ENCODE results near the gene FGR.

FGR gene

DNA sequence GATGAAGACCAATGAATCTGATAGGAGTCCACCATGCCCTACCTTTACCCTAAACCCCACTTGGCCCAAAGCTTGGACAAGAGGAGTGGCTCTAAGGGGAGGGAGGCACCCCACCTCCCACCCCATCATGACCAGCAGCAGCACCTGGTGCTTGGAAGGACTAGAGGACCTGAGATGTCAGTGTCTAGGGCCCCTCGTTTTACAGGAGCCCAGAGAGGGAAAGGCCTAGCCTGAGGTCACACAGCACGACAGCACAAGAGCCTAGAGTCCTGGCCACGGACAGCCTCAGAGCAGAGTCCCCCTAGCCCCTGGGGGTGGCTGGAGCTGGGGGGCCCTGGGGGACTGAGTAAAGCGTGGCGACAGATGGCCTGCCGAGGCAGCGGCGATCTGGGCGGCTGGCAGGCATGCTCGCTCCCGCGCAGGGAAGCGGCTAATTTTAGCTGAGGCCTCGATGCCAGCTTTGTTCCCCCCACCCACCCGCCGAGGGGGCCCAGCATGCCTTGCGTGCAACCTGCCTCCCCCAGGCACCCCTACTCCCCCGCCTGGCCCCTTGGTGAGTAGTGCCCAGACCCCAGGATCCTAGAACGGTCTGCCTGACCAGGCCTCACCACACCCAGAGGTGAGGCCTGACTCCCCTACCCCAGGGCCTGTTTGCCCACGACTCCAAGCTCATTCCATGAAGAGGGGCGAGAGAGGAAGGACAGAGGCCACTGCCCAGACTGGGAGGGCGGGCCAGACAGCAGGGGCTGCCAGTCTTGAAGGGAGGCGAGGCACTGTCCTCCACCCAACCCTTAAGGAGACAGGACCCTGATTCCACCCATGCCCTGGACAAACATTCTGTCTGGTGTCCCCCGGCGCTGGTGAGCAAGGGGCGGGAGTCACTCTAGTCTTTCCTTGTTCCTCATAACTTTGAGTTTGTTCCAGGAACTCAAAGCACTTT lies 70.0 kb downstream of the FGR start:
- DNase-seq, result peak; percentile 28

DNA sequence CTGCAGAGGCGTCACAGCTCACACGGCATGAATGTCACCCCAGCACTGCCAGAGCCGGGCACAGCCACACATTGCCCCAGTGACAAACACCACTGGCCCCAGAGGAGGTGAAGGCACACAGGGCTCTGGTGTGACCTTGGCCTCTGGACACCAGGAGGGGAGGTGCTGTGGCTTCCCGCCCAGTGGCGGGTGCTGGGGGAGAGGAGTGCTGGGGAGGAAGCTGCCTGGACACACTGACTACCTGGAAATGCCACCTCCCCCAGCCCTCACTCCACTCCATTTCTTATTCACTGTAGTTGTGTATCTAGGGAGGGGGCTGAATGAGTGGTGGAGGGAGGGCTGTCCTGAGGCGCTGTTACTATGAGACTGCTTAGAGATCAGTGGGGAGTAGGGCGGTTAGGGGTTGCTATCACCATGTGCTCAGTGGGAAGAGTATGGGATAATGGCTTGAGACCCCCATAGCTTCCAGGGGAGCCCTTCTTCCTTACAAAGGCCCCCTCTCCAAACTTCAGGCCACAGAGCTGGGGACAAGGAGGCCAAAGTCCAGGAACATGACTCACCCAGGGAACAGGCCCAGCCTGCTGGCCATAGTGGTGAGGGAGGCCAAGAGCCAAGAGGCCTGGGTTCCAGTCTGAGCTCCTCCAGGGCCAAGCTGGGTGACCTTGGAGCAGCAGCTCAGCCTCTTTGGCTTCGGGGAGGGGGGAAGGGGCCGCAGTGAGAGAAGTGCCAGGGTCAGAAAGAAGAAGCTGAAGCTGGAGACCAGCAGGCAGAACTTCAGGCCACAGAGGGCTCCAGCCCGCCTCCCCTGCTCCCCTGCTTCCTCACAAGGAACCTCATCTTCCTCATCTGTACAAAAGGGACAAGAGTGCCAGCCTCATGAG lies 71.2 kb downstream of the FGR start:
- no peak for DNase-seq

DNA sequence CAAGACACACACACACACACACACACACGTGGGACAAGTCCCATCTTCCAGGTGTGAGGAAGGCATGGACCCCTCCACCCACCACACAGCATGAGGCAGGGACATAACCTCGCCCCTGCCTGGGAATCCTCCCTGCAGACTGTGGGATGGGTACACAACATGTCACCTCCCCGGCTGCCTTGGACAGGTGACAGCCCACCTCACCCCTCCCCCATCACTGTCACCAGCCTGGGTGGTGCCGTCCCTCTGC lies 71.7 kb downstream of the FGR start:
- no peak for DNase-seq

DNA sequence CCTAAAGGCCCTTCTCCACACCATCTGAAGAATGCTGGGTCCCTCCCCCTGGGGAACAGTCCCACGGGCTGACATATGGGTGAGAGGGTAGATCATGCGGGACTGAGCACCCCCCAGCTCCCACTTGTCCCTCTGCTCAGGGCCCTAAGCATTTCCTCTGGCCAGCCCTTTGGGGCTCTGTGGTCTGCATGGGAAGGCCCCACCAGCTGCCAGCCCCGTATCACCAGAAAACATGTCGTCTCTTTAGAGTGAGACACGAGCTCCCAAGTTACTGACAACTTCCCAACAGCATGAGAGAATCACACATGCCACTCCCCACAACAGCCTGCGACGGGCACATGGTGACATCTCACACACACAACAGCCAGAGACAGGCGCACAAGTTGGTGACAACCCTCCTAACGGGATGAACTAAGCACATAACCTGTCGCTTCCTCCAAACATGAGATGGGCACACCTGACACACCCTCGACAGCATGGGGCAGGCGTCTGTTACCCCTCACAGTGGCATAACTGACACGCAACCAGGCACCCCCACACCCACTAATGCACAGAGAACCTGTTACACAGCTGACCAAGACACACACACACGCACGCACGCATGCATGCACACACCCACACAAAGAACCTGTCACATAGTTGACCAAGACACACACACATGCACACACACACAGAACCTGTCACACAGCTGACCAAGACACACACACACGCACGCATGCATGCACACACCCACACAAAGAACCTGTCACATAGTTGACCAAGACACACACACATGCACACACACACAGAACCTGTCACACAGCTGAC lies 72.2 kb downstream of the FGR start:
- DNase-seq, result no peak

All from NCI-H1694 treated with DMSO at 0.1 percent for 48 hours (cell line).